ENCODE results near the gene GBP7.
"Not testable (repeated sequence)": the region's sequence is repeated elsewhere in the genome, so short reads cannot be mapped to it uniquely, and the experiment has no call there.

The GBP7 gene

GRCh38 chr1:89169166-89169565 is 6.6 kb downstream of the GBP7 start:
- DNase-seq: no peak

- DNase-seq: no peak
Observed at GRCh38 chr1:89167590-89168230, 8.1 kb downstream of the GBP7 start.

- no peak for DNase-seq
Observed at GRCh38 chr1:89166705-89167104, 9.1 kb downstream of the GBP7 start.

- DNase-seq: no peak
Observed at GRCh38 chr1:89165811-89166210, 10.0 kb downstream of the GBP7 start.

- DNase-seq: no peak
Observed at GRCh38 chr1:89151047-89151446, 24.8 kb downstream of the GBP7 start.

- no peak for DNase-seq
Observed at GRCh38 chr1:89149976-89150375, 25.8 kb downstream of the GBP7 start.

GRCh38 chr1:89149229-89149628 is 26.6 kb downstream of the GBP7 start:
- DNase-seq: no peak

GRCh38 chr1:89147678-89148658 is 27.8 kb downstream of the GBP7 start:
- DNase-seq: no peak

GRCh38 chr1:89146721-89147120 is 29.1 kb downstream of the GBP7 start:
- no peak for DNase-seq

- no peak for DNase-seq
Observed at GRCh38 chr1:89143484-89143883, 32.3 kb downstream of the GBP7 start.

- DNase-seq: no peak
Observed at GRCh38 chr1:89142160-89142559, 33.6 kb downstream of the GBP7 start.

- DNase-seq: no peak
Observed at GRCh38 chr1:89133747-89134146, 42.1 kb downstream of the GBP7 start.

- no peak for DNase-seq
Observed at GRCh38 chr1:89130716-89131115, 45.1 kb downstream of the GBP7 start.

GRCh38 chr1:89129911-89130310 is 45.9 kb downstream of the GBP7 start:
- DNase-seq: peak in 1 of 2 experiments; percentile 11

- DNase-seq: not testable (repeated sequence)
Observed at GRCh38 chr1:89128003-89128458, 47.8 kb downstream of the GBP7 start.

GRCh38 chr1:89126602-89127565 is 48.9 kb downstream of the GBP7 start:
- DNase-seq: not testable (repeated sequence)

- peak; percentile 62 to 67 for DNase-seq
Observed at GRCh38 chr1:89125913-89126580, 49.8 kb downstream of the GBP7 start, which contains the start of gene GBP2. TSS of gene GBP2 (minus strand) at chr1:89126114. CDS start at chr1:89121966, 4,148 bp downstream.

- DNase-seq: no peak
Observed at GRCh38 chr1:89125240-89125912, 50.4 kb downstream of the GBP7 start.

- DNase-seq: no peak
Observed at GRCh38 chr1:89121641-89122040, 54.2 kb downstream of the GBP7 start.

GRCh38 chr1:89114662-89115061 is 61.1 kb downstream of the GBP7 start:
- DNase-seq: no peak

GRCh38 chr1:89112871-89113613 is 62.8 kb downstream of the GBP7 start:
- no peak for DNase-seq

All from AML-193 (cell line).